GM19438 (cell line): Measurements from ENCODE around the gene AHNAK2.
"Not testable (repeated sequence)": the region's sequence is repeated elsewhere in the genome, so short reads cannot be mapped to it uniquely, and the experiment has no call there.

ENCODE experiments used
- ATAC-seq: cut with Tn5 transposase; IDR thresholded peaks from one replicate; pipeline ENCODE4 v1.9.1; 2021; ENCODE audit warnings: low read depth; ENCODE audit not compliant: unreplicated experiment

Gene AHNAK2

GRCh38 chr14:104930526-104931303 is 47.5 kb downstream of the AHNAK2 start:
- no peak for ATAC-seq

GRCh38 chr14:104929268-104930230 is 48.6 kb downstream of the AHNAK2 start:
- ATAC-seq, result no peak

DNA sequence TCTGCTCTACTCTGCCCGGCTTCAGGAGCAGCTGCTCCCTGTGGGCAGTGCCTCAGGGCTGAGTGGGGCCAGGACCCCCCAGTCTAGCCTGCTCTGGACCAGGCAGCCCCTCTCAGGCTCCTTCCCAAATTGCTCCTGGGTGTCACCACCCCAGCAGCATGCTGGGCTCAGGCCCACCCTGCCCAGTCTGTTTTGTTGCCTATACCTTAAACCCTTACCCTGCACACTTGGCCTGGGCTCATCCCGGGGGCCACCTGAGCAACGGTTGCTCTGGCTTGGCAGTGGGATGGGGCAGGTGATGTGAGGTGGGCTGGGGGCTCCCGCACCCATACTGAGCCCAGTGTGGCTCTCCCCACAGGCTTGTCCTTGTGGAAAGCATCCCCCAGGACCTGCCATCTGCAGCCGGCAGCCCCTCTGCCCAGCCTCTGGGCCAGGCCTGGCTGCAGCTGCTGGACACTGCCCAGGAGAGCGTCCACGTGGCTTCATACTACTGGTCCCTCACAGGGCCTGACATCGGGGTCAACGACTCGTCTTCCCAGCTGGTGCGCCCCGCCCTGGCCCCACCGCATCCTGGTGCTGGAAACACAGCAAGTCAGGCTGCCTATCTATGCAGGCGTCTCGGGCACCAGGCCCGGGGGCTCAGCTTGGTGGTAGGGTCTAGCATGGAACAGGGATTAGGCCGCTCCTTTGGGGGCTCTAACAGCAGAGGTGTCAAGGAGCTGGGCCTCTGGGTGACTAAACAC is 49.6 kb downstream of the AHNAK2 start:
- no peak for ATAC-seq

- ATAC-seq, result no peak
These were observed 50.3 kb downstream of the AHNAK2 start for GRCh38 chr14:104927901-104928300.

- no peak for ATAC-seq
These were observed 50.8 kb downstream of the AHNAK2 start for GRCh38 chr14:104927432-104927816.

DNA sequence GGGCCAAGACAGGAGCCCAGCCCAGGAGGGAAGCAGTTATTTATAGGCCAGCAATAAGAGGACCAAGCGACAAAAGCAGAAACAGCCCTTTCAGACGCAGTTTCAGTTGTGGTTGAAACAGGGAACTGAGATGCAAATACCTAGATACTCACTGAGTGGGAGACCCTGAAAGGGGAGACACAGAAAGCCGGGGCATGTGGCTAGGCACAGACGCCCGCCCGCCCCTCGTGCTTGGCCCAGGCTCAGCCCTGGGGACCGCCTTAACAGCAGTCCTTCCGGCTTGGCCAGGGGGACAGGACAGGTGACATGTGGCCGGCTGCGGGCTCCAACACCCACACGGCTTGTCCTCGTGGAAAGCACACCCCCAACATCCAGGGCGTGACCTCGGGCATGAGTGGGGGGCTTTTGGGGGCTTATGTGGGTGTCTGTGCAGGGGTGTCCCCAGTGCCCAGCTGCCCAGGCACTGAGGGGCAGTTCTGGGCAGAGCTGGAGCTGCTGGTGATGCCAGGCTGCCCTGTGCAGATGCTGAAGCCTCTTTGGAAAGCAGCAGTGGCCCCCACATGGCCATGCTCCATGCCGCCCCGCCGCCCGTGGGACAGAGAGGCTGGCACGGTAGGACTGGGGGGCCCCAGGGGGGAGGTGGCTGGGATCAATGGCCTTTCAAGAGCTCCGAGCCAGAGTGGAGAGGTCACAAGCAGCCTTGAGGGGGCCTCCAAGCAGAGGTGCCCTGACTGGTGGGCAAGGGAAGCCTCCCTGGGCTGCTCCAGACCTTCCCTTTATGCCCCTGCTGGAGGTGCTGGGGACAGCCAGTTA is 51.3 kb downstream of the AHNAK2 start:
- peak; percentile 75 for ATAC-seq

- no peak for ATAC-seq
These were observed 52.1 kb downstream of the AHNAK2 start for GRCh38 chr14:104925855-104926609.

DNA sequence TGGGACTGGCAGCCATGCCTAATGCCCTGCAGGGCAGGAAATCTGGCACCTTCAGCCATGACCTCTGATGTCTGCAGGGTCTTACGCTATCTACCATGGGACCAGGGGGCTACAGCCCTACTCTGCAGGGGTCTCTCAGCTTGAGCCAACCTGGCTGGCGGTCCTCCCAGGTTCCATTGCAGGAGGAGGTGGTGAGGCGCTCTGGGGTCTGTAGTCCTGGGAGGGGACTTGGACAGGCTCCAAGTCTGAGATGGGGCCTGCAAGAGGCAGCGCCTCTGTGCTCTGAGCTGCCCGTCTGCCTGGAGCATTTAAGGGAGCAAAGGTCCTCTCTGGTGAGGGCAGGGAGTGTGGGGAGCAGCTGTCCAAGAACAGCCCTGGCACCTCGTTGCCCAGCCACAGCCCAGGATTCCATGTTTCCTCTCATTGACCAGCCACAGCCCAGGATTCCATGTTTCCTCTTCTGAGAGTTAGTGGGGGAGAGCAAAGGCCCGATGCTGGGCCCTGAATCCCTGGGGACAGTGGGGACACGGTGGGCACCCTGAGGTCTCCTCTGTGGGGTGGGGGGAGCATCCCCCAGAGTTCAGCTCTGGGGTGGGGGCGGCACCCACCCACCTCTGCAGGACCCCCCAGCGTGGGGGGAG is 52.8 kb downstream of the AHNAK2 start:
- no peak for ATAC-seq

GRCh38 chr14:104924421-104925213 is 53.6 kb downstream of the AHNAK2 start, which contains the start of gene PLD4:
Gene PLD4, plus strand, starts transcription at chr14:104924879. Its CDS starts 2,262 bp downstream, at chr14:104927141.
- ATAC-seq, result no peak

DNA sequence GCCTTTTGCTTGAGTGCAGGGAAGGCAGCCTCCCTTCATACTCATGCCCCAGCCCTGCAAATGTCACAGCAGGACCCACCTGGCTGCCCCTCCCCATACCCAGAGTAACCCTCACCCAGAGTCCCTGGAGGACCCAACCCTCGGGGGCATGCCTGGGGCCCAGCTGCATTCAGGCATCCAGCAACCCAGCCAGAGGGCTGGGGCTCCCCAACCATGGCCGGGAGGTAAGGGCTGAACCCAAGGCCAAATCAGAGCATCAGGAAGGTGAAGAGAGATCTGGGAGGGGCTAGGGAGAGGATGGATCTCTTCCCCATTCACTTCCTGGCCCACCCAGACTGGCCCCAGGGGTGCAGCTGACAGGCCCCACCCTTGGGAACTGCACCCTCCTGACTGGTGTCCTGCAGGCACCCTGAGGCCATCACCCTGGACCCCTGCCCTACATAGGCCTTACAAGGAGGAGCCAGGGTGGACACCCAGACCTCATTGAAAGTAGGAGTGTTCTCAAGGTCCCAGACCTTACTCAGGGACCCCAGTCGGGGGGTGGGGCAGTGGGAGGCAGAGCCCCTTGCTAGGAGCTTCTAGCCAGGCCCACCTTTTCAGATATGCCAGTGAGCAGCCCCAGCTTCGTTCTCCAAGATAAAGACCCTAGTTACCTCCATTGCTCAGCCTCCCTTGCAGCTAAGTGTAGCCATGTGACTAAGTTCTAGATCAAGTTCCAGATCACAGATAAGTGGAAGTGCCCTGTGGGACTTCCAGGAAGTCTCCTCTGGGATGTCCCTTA is 54.3 kb downstream of the AHNAK2 start:
- no peak for ATAC-seq

GRCh38 chr14:104919993-104920315 is 58.2 kb downstream of the AHNAK2 start:
- ATAC-seq, result no peak

GRCh38 chr14:104919152-104919992 is 58.8 kb downstream of the AHNAK2 start:
- not testable (repeated sequence) for ATAC-seq

DNA sequence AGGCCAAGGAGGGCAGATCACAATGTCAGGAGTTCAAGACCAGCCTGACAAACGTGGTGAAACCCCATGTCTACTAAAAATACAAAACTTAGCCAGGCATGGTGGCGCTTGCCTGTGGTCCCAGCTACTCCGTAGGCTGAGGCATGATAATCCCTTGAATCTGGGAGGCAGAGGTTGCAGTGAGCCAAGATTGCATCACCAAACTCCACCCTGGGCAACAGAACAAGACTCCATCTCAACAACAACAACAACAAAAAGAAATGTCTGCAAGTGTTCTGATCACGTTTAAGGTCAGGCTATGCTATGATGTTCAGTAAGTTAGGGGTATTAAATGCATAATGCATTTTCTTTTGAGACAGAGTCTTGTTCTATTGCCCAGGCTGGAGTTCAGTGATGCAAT is 60.2 kb downstream of the AHNAK2 start:
- no peak for ATAC-seq

- no peak for ATAC-seq
These were observed 61.1 kb downstream of the AHNAK2 start for GRCh38 chr14:104917116-104917515.

DNA sequence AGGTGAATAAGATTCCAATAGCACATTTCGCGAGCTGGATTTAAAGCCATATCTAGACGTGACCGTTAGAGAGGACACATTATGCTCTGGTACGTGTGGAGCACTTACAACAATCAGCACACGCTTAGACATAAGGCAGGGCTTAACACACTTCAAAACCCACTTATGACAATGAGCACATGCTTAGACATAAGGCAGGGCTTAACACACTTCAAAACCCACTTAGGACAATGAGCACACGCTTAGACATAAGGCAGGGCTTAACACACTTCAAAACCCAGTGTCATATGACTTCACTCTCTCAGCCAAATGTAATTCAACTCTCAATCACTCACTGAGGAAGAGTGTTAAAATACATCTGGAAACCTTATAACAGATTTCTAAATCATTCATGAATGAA is 64.7 kb downstream of the AHNAK2 start:
- no peak for ATAC-seq

DNA sequence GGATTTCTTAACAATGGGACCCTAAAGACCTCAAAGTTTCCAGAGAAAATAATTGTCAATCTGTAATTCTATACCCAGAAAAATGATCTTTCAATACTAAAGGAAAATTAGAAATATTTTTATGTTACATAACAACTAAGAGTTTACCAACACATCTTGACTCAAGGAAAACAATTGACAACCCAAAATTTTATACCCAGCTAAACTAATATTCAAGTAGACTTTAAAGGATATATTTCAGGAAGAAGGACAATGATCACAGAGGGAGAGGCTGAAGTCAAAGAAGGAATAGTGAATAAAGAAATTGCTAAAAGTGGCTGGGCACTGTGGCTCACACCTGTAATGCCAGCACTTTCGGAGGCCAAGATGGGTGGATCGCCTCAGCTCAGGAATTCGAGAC is 66.1 kb downstream of the AHNAK2 start:
- no peak for ATAC-seq
